Panc1 (cell line): ENCODE results near the gene FOCAD.

Source experiments
- CTCF ChIP-seq: fragments of 450-650 bp; IDR thresholded peaks from 2 replicates; pipeline ENCODE4 v1.5.1; 2017; ENCODE audit warnings: mild to moderate bottlenecking
- POLR2AphosphoS5 ChIP-seq: IDR thresholded peaks from 2 replicates; pipeline ENCODE4 v1.6.1; 2012; ENCODE audit warnings: mild to moderate bottlenecking, low read depth, low read length, moderate library complexity
- REST ChIP-seq, 2 experiments: IDR thresholded peaks; 2 replicates each; pipeline ENCODE4 v1.6.1; 2011 to 2012; ENCODE audit warnings: low read depth in 2 of 2, control low read depth in 1 of 2, low read length in 1 of 2, mild to moderate bottlenecking in 1 of 2, moderate library complexity in 1 of 2; ENCODE audit not compliant: insufficient read depth in 1 of 2
- SIN3A ChIP-seq: IDR thresholded peaks from 2 replicates; pipeline ENCODE4 v1.6.1; 2012; ENCODE audit warnings: low read depth, mild to moderate bottlenecking, low read length, moderate library complexity, borderline replicate concordance; ENCODE audit not compliant: insufficient read depth
- TCF7L2 ChIP-seq: IDR thresholded peaks from 2 replicates; pipeline ENCODE4 v1.6.1; 2011; ENCODE audit warnings: mild to moderate bottlenecking, low read depth, low read length, inconsistent platforms

- TF ChIP-seq POLR2AphosphoS5 (no peak), CTCF (no peak), REST (IDR thresholded peaks at IDR 0.05; ENCODE audit: insufficient read depth in 1 of 2, low read depth in 2 of 2, low read length in 1 of 2) (no peak), TCF7L2 (no peak), SIN3A (no peak)
Measured at GRCh38 chr9:20689833-20690232, 5.8 kb downstream of the FOCAD start.
